GM18498 (cell line): ENCODE measurements around the gene LATS2.
A peak's percentile ranks its signal among the peaks of the same experiment; 100 is the strongest.

Experiments
- ATAC-seq: cut with Tn5 transposase; IDR thresholded peaks from one replicate; pipeline ENCODE4 v1.9.1; 2021; ENCODE audit warnings: mild to moderate bottlenecking, moderate library complexity; ENCODE audit not compliant: unreplicated experiment

The LATS2 gene

GRCh38 chr13:21061029-21061763 lies at the start of gene LATS2:
Gene LATS2, minus strand, starts transcription at chr13:21061586. Its CDS starts 15,560 bp downstream, at chr13:21046026.
- peak; percentile 91 for ATAC-seq

GRCh38 chr13:21109168-21109567 lies 47.8 kb upstream of the LATS2 start:
- ATAC-seq, result no peak

- ATAC-seq, result no peak
Measured at GRCh38 chr13:21106089-21106488, 44.7 kb upstream of the LATS2 start.

GRCh38 chr13:21104199-21105019 lies 43.0 kb upstream of the LATS2 start:
- ATAC-seq, result no peak

- no peak for ATAC-seq
Measured at GRCh38 chr13:21101865-21102576, 40.6 kb upstream of the LATS2 start.

- no peak for ATAC-seq
Measured at GRCh38 chr13:21100994-21101757, 39.8 kb upstream of the LATS2 start.

- no peak for ATAC-seq
Measured at GRCh38 chr13:21100211-21100610, 38.8 kb upstream of the LATS2 start.

GRCh38 chr13:21095311-21095710 lies 33.9 kb upstream of the LATS2 start:
- ATAC-seq, result no peak

GRCh38 chr13:21089830-21090229 lies 28.4 kb upstream of the LATS2 start:
- no peak for ATAC-seq

- no peak for ATAC-seq
Measured at GRCh38 chr13:21088534-21088933, 27.1 kb upstream of the LATS2 start.

GRCh38 chr13:21086929-21087328 lies 25.5 kb upstream of the LATS2 start:
- ATAC-seq, result no peak

- ATAC-seq, result no peak
Measured at GRCh38 chr13:21081926-21082325, 20.5 kb upstream of the LATS2 start.

- no peak for ATAC-seq
Measured at GRCh38 chr13:21080593-21080891, 19.2 kb upstream of the LATS2 start.

- ATAC-seq, result no peak
Measured at GRCh38 chr13:21079761-21080592, 18.6 kb upstream of the LATS2 start.

- ATAC-seq, result no peak
Measured at GRCh38 chr13:21079221-21079620, 17.8 kb upstream of the LATS2 start.

GRCh38 chr13:21078501-21078900 lies 17.1 kb upstream of the LATS2 start:
- no peak for ATAC-seq

GRCh38 chr13:21077788-21078353 lies 16.5 kb upstream of the LATS2 start:
- no peak for ATAC-seq

- ATAC-seq, result no peak
Measured at GRCh38 chr13:21077076-21077787, 15.8 kb upstream of the LATS2 start.

- no peak for ATAC-seq
Measured at GRCh38 chr13:21076253-21076652, 14.9 kb upstream of the LATS2 start.
